Neuronal stem cell (in vitro differentiated cells): ENCODE data around the gene APRT.
A peak's percentile ranks its signal among the peaks of the same experiment; 100 is the strongest.
"Not testable (repeated sequence)": the region's sequence is repeated elsewhere in the genome, so short reads cannot be mapped to it uniquely, and the experiment has no call there.

ENCODE experiments used
- DNase-seq: peaks from one replicate; pipeline ENCODE4 v3.0.0-alpha.2; 2013; ENCODE audit warnings: low spot score
- H2AFZ ChIP-seq: one replicate; pipeline ENCODE4 v1.6.1; 2013; ENCODE audit warnings: mild to moderate bottlenecking, low read length, inconsistent platforms
- H2AK5ac ChIP-seq: 2 replicates; pipeline ENCODE4 v1.6.1; 2013; ENCODE audit warnings: low read depth, mild to moderate bottlenecking, inconsistent platforms, low read length, moderate library complexity, mixed read lengths
- H2BK120ac ChIP-seq: 2 replicates; pipeline ENCODE4 v1.6.1; 2013; ENCODE audit warnings: low read depth, mild to moderate bottlenecking, inconsistent platforms, low read length, moderate library complexity, mixed read lengths
- H2BK12ac ChIP-seq: one replicate; pipeline ENCODE4 v1.6.1; 2013; ENCODE audit warnings: low read length, inconsistent platforms
- H2BK15ac ChIP-seq: 2 replicates; pipeline ENCODE4 v1.6.1; 2013; ENCODE audit warnings: mild to moderate bottlenecking, low read length, inconsistent platforms, mixed read lengths
- H2BK5ac ChIP-seq: one replicate; pipeline ENCODE4 v1.6.1; 2013; ENCODE audit warnings: inconsistent platforms, mild to moderate bottlenecking, low read length, moderate library complexity
- H3K14ac ChIP-seq: one replicate; pipeline ENCODE4 v1.6.1; 2013; ENCODE audit warnings: low read length, inconsistent platforms
- H3K18ac ChIP-seq: 2 replicates; pipeline ENCODE4 v1.6.1; 2013; ENCODE audit warnings: low read length, inconsistent platforms
- H3K23ac ChIP-seq: 2 replicates; pipeline ENCODE4 v1.6.1; 2013; ENCODE audit warnings: low read depth, mild to moderate bottlenecking, mixed read lengths, low read length, inconsistent platforms; ENCODE audit not compliant: poor library complexity
- H3K27ac ChIP-seq: replicated peaks from 3 replicates; pipeline ENCODE4 v1.5.1; 2013; ENCODE audit warnings: low read length, inconsistent platforms
- H3K27me3 ChIP-seq, 3 experiments: 2 replicates each; pipeline ENCODE4 v1.6.1; 2013; ENCODE audit warnings: low read length in 3 of 3, mild to moderate bottlenecking in 2 of 3, inconsistent platforms in 1 of 3, low read depth in 1 of 3, mixed read lengths in 1 of 3, moderate library complexity in 1 of 3; ENCODE audit not compliant: control insufficient read depth in 3 of 3, insufficient read depth in 3 of 3
- H3K36me3 ChIP-seq, 2 donors: replicated peaks in 1 of 2; 2 replicates each; pipeline ENCODE4 v1.6.1; 2013; ENCODE audit warnings: low read length in 2 of 2; ENCODE audit not compliant: control insufficient read depth in 2 of 2, insufficient read depth in 2 of 2
- H3K4ac ChIP-seq: 2 replicates; pipeline ENCODE4 v1.6.1; 2013; ENCODE audit warnings: inconsistent platforms, mild to moderate bottlenecking, low read length, moderate library complexity
- H3K4me1 ChIP-seq, 2 donors: 1 replicate in 1 of 2; 2 replicates in 1 of 2; pipeline ENCODE4 v1.6.1; 2013; ENCODE audit warnings: low read length in 2 of 2, low read depth in 1 of 2; ENCODE audit not compliant: control insufficient read depth in 2 of 2, insufficient read depth in 1 of 2
- H3K4me2 ChIP-seq: one replicate; pipeline ENCODE4 v1.6.1; 2013; ENCODE audit warnings: mild to moderate bottlenecking, low read length, inconsistent platforms; ENCODE audit not compliant: insufficient read depth, poor library complexity, severe bottlenecking
- H3K4me3 ChIP-seq, 2 donors: 2 replicates each; pipeline ENCODE4 v1.5.1; 2013; ENCODE audit warnings: low read length in 2 of 2, mild to moderate bottlenecking in 2 of 2, inconsistent platforms in 1 of 2, moderate library complexity in 1 of 2
- H3K79me1 ChIP-seq: one replicate; pipeline ENCODE4 v1.6.1; 2013; ENCODE audit warnings: low read depth, mild to moderate bottlenecking, inconsistent platforms, low read length, moderate library complexity
- H3K9ac ChIP-seq: one replicate; pipeline ENCODE4 v1.6.1; 2013; ENCODE audit warnings: mild to moderate bottlenecking, low read depth, low read length, inconsistent platforms; ENCODE audit not compliant: poor library complexity
- H3K9me3 ChIP-seq, 2 donors: replicated peaks in 1 of 2; 2 replicates each; pipeline versions ENCODE3 to v1.6.1; 2013; ENCODE audit warnings: low read length in 2 of 2, mild to moderate bottlenecking in 2 of 2, inconsistent platforms in 1 of 2, low read depth in 1 of 2, mixed read lengths in 1 of 2, moderate library complexity in 1 of 2; ENCODE audit not compliant: control insufficient read depth in 2 of 2, insufficient read depth in 1 of 2
- H4K8ac ChIP-seq: one replicate; pipeline ENCODE4 v1.6.1; 2013; ENCODE audit warnings: low read depth, mild to moderate bottlenecking, inconsistent platforms, low read length, moderate library complexity
- H4K91ac ChIP-seq: one replicate; pipeline ENCODE4 v1.6.1; 2013; ENCODE audit warnings: low read length, low read depth, mild to moderate bottlenecking, inconsistent platforms; ENCODE audit not compliant: poor library complexity
- WGBS, 2 donors: extraction: QIAGEN DNeasy Blood & Tissue Kit; methylation state at CpG; one replicate each; pipeline ENCODE4 v1.1.7; 2013; ENCODE audit warnings: missing lambda C conversion rate in 2 of 2, mixed read lengths in 1 of 2; ENCODE audit not compliant: insufficient read length in 2 of 2, insufficient replicate concordance in 1 of 2; ENCODE audit errors: extremely low coverage in 2 of 2; 5-methylcytosine and 5-hydroxymethylcytosine counted together

APRT gene

GRCh38 chr16:88823646-88824045, 11.9 kb upstream of the APRT start:
- not testable (repeated sequence) for H3K4me3 ChIP-seq, H2AFZ ChIP-seq, H3K23ac ChIP-seq, H3K36me3 ChIP-seq, H3K14ac ChIP-seq, H3K18ac ChIP-seq, H2BK15ac ChIP-seq, H3K4me1 ChIP-seq, H2BK5ac ChIP-seq, H3K4ac ChIP-seq, H2AK5ac ChIP-seq, H3K27me3 ChIP-seq, H2BK12ac ChIP-seq, H3K4me2 ChIP-seq, H2BK120ac ChIP-seq, H3K27ac ChIP-seq, H3K9ac ChIP-seq, H3K9me3 ChIP-seq, DNase-seq, H3K79me1 ChIP-seq, H4K91ac ChIP-seq
- WGBS, 2 donors: no CpG with 5 or more reads among the region's 31 CpGs
- H4K8ac ChIP-seq: peak overlapping the region; percentile 17

- Histone ChIP-seq H2BK12ac (no peak overlapping the region), H3K27me3 (no peaks in the 10 kb centered on the region)
- WGBS, 2 donors: no CpG with 5 or more reads among the region's 24 CpGs
These were observed 10.7 kb upstream of the APRT start for GRCh38 chr16:88822281-88823040.

GRCh38 chr16:88821168-88821850, 9.6 kb upstream of the APRT start:
- Histone ChIP-seq H3K18ac (no peak overlapping the region), H3K36me3 (no peaks in the 10 kb centered on the region), H4K8ac (no peak overlapping the region), H3K27me3 (no peaks in the 10 kb centered on the region), H2BK15ac (no peak overlapping the region), H3K23ac (peak overlapping the region; percentile 65), H3K9ac (no peak overlapping the region), H3K4ac (no peak overlapping the region), H3K4me3 (no peak overlapping the region), H2BK12ac (no peak overlapping the region), H2BK120ac (no peak overlapping the region), H2AK5ac (no peak overlapping the region), H3K14ac (no peak overlapping the region), H3K4me1 (no peaks in the 10 kb centered on the region), H4K91ac (no peak overlapping the region), H3K27ac (no peak overlapping the region), H2BK5ac (peak overlapping the region; percentile 39), H3K9me3 (no peaks in the 10 kb centered on the region), H2AFZ (no peak overlapping the region), H3K4me2 (peak overlapping the region; percentile 18), H3K79me1 (no peaks in the 10 kb centered on the region)
- no CpG with 5 or more reads among the region's 22 CpGs for WGBS, 2 donors
- no peak for DNase-seq

More at GRCh38 chr16:88822281-88823040, 10.7 kb upstream of the APRT start:
- no peak overlapping the region for H2AK5ac ChIP-seq
- H3K18ac ChIP-seq: no peak overlapping the region
- no peak overlapping the region for H2BK120ac ChIP-seq
- no peak overlapping the region for H3K9ac ChIP-seq
- H4K91ac ChIP-seq: no peak overlapping the region
- no peak overlapping the region for H3K4me3 ChIP-seq
- no peak overlapping the region for H3K14ac ChIP-seq
- no peak overlapping the region for H3K4me2 ChIP-seq
- H3K27ac ChIP-seq: no peak overlapping the region
- no peaks in the 10 kb centered on the region for H3K4me1 ChIP-seq
- no peak overlapping the region for H2AFZ ChIP-seq
- H3K79me1 ChIP-seq: no peaks in the 10 kb centered on the region
- no peak overlapping the region for H3K4ac ChIP-seq
- H4K8ac ChIP-seq: no peak overlapping the region
- H3K9me3 ChIP-seq: no peaks in the 10 kb centered on the region
- peak overlapping the region; percentile 44 for H3K23ac ChIP-seq
- peak overlapping the region; percentile 39 for H2BK5ac ChIP-seq
- no peaks in the 10 kb centered on the region for H3K36me3 ChIP-seq
- H2BK15ac ChIP-seq: no peak overlapping the region
- DNase-seq: no peak

GRCh38 chr16:88820385-88821025, 8.8 kb upstream of the APRT start:
- H3K4me2 ChIP-seq: no peak overlapping the region
- H3K4ac ChIP-seq: no peak overlapping the region
- H3K23ac ChIP-seq: no peak overlapping the region
- H2AFZ ChIP-seq: no peak overlapping the region
- H4K91ac ChIP-seq: no peak overlapping the region
- no peak overlapping the region for H2BK5ac ChIP-seq
- H3K79me1 ChIP-seq: no peaks in the 10 kb centered on the region
- H2AK5ac ChIP-seq: no peak overlapping the region
- no peaks in the 10 kb centered on the region for H3K27me3 ChIP-seq
- no peak overlapping the region for H3K14ac ChIP-seq
- no peak overlapping the region for H4K8ac ChIP-seq
- no peak overlapping the region for H3K4me3 ChIP-seq
- H3K9me3 ChIP-seq: no peaks in the 10 kb centered on the region
- no peak overlapping the region for H2BK15ac ChIP-seq
- no peak for DNase-seq
- H2BK12ac ChIP-seq: no peak overlapping the region
- H3K18ac ChIP-seq: no peak overlapping the region
- no peak overlapping the region for H3K27ac ChIP-seq
- no peaks in the 10 kb centered on the region for H3K36me3 ChIP-seq
- peak overlapping the region; percentile 44 for H3K9ac ChIP-seq
- no peak overlapping the region for H2BK120ac ChIP-seq
- H3K4me1 ChIP-seq: no peaks in the 10 kb centered on the region
- WGBS, 2 donors: no CpG with 5 or more reads among the region's 20 CpGs
